ENCODE results near the gene ASIC2.
"Not testable (repeated sequence)": the region's sequence is repeated elsewhere in the genome, so short reads cannot be mapped to it uniquely, and the experiment has no call there.

ASIC2 gene

GRCh38 chr17:32980230-32980629, 312.9 kb downstream of the ASIC2 start:
- no peak for DNase-seq (ENCODE audit: low spot score)

GRCh38 chr17:32976605-32977004, 316.5 kb downstream of the ASIC2 start:
- no peak for DNase-seq (ENCODE audit: low spot score)

- no peak for DNase-seq (ENCODE audit: low spot score)
These were observed 317.0 kb downstream of the ASIC2 start for GRCh38 chr17:32976131-32976530.

GRCh38 chr17:32971171-32971570, 321.9 kb downstream of the ASIC2 start:
- DNase-seq (ENCODE audit: low spot score) = no peak

GRCh38 chr17:32970281-32970680, 322.8 kb downstream of the ASIC2 start:
- DNase-seq (ENCODE audit: low spot score) = no peak

GRCh38 chr17:32969231-32969630, 323.9 kb downstream of the ASIC2 start:
- not testable (repeated sequence) for DNase-seq (ENCODE audit: low spot score)

- DNase-seq (ENCODE audit: low spot score) = no peak
These were observed 328.6 kb downstream of the ASIC2 start for GRCh38 chr17:32964541-32964940.

Data from CD4-positive, alpha-beta T cell treated with Interleukin-15 for 4 hours (primary cell).